ENCODE results near the gene TRIM47. TPM values are rescaled to one million over a fixed set of nuclear protein-coding genes. Genes with fewer than 3 reads are reported as not detected.

The TRIM47 gene
- total and polyA plus RNA-seq, 2 of the 13 experiments (the other 11 are each of a cell fraction or from before 2014, with no cell fraction given) = 33.5 to 82.0 TPM

- TF ChIP-seq FOXP4 (CRISPR knock-in tag; IDR thresholded peaks at IDR 0.05) (no peak), ETV5 (CRISPR knock-in tag; IDR thresholded peaks at IDR 0.05; ENCODE audit: borderline replicate concordance) (0 out of 2 replicates have a peak, but pooled peaks have one; percentile 8), MYPOP (CRISPR knock-in tag; IDR thresholded peaks at IDR 0.05) (peak; percentile 48; the same call in 1 of the 2 replicates), NPAS2 (CRISPR knock-in tag; IDR thresholded peaks at IDR 0.05; ENCODE audit: borderline replicate concordance) (no peak; the same call in 1 of the 2 replicates), SSRP1 (CRISPR knock-in tag; IDR thresholded peaks at IDR 0.05) (no peak; the same call in 1 of the 2 replicates), ZNF788 (CRISPR knock-in tag; IDR thresholded peaks at IDR 0.05; ENCODE audit: borderline replicate concordance) (peak; percentile 10; the same call in 1 of the 2 replicates), KLF6 (CRISPR knock-in tag; IDR thresholded peaks at IDR 0.05) (0 out of 2 replicates have a peak, but pooled peaks have one; percentile 4), HIC2 (CRISPR knock-in tag; IDR thresholded peaks at IDR 0.05; ENCODE audit: low read depth) (no peak), THRA (CRISPR knock-in tag; IDR thresholded peaks at IDR 0.05; ENCODE audit: borderline replicate concordance) (no peak), IKZF1 (IDR thresholded peaks at IDR 0.05) (no peak), RFX3 (CRISPR knock-in tag; IDR thresholded peaks at IDR 0.05) (no peak), LRRFIP1 (CRISPR knock-in tag; conservative IDR thresholded peaks at IDR 0.05) (no peak), ZNF382 (CRISPR knock-in tag; IDR thresholded peaks at IDR 0.05; ENCODE audit: borderline replicate concordance) (no peak), KLF11 (CRISPR knock-in tag; IDR thresholded peaks at IDR 0.05) (no peak; the same call in 1 of the 2 replicates), ATF3 (CRISPR knock-in tag; IDR thresholded peaks at IDR 0.05) (no peak), MXI1 (IDR thresholded peaks at IDR 0.05; ENCODE audit: borderline replicate concordance, low read depth, low read length) (peak; percentile 84; the same call in 1 of the 3 replicates), TAF15 (IDR thresholded peaks at IDR 0.05; ENCODE audit: low read depth, low read length, poor library complexity, severe bottlenecking) (no peak), ZNF510 (CRISPR knock-in tag; IDR thresholded peaks at IDR 0.05; ENCODE audit: low read depth) (no peak), ARID2 (CRISPR knock-in tag; IDR thresholded peaks at IDR 0.05; ENCODE audit: borderline replicate concordance) (no peak)
Measured at GRCh38 chr17:75856062-75856756, 22.2 kb downstream of the TRIM47 start (continued).

Data from HepG2 (cell line).